Activated CD4-positive, alpha-beta T cell treated with anti-CD3 and anti-CD28 coated beads, Interleukin-2, amount 50 U/mL, for 48 hours (primary cell): Measurements from ENCODE around the gene PDE3B.
"Not testable (repeated sequence)": the region's sequence is repeated elsewhere in the genome, so short reads cannot be mapped to it uniquely, and the experiment has no call there.

ENCODE experiments used
- DNase-seq, 2 experiments: peaks; one replicate each; pipeline ENCODE4 v3.0.0-alpha.2; 2020

The PDE3B gene

GRCh38 chr11:14819596-14819995 is 176.0 kb downstream of the PDE3B start:
- DNase-seq: no peak

GRCh38 chr11:14821031-14821430 is 177.4 kb downstream of the PDE3B start:
- DNase-seq: no peak

GRCh38 chr11:14826600-14826999 is 183.0 kb downstream of the PDE3B start:
- no peak for DNase-seq

GRCh38 chr11:14835496-14836492 is 192.2 kb downstream of the PDE3B start:
- no peak for DNase-seq

- no peak for DNase-seq
These were observed 198.4 kb downstream of the PDE3B start for GRCh38 chr11:14842002-14842401.

- no peak for DNase-seq
These were observed 209.1 kb downstream of the PDE3B start for GRCh38 chr11:14852571-14853177.

GRCh38 chr11:14854057-14854456 is 210.5 kb downstream of the PDE3B start:
- DNase-seq: no peak

- DNase-seq: no peak
These were observed 212.3 kb downstream of the PDE3B start for GRCh38 chr11:14855890-14856289.

GRCh38 chr11:14857621-14858020 is 214.0 kb downstream of the PDE3B start:
- DNase-seq: no peak

- no peak for DNase-seq
These were observed 214.8 kb downstream of the PDE3B start for GRCh38 chr11:14858404-14858803.

- DNase-seq: no peak
These were observed 216.9 kb downstream of the PDE3B start for GRCh38 chr11:14860511-14860910.

- no peak for DNase-seq
These were observed 218.1 kb downstream of the PDE3B start for GRCh38 chr11:14861680-14862079.

- not testable (repeated sequence) for DNase-seq
These were observed 220.2 kb downstream of the PDE3B start for GRCh38 chr11:14863775-14864174.

- DNase-seq: no peak
These were observed 228.4 kb downstream of the PDE3B start for GRCh38 chr11:14872032-14872431.

- DNase-seq: no peak
These were observed 230.0 kb downstream of the PDE3B start for GRCh38 chr11:14873632-14874031.

- DNase-seq: no peak
These were observed 231.6 kb downstream of the PDE3B start for GRCh38 chr11:14875163-14875562.

- DNase-seq: no peak
These were observed 238.1 kb downstream of the PDE3B start for GRCh38 chr11:14881576-14882193.

- no peak for DNase-seq
These were observed 238.6 kb downstream of the PDE3B start for GRCh38 chr11:14882196-14882595.

- DNase-seq: not testable (repeated sequence)
These were observed 240.1 kb downstream of the PDE3B start for GRCh38 chr11:14883683-14884082.

GRCh38 chr11:14884667-14885273 is 241.2 kb downstream of the PDE3B start:
- no peak for DNase-seq

GRCh38 chr11:14886513-14886912 is 242.9 kb downstream of the PDE3B start:
- DNase-seq: no peak

- peak; percentile 82 to 88 for DNase-seq
These were observed 247.8 kb downstream of the PDE3B start for GRCh38 chr11:14891143-14892035.
